Activated T-helper 1 cell treated with anti-CD3 and anti-CD28 coated beads, Interleukin-2, amount 50 U/mL, for 16 hours (primary cell): Measurements from ENCODE around the gene CPD.

Experiments
- DNase-seq, 2 donors: peaks; one replicate each; pipeline ENCODE4 v3.0.0-alpha.2; 2020; ENCODE audit warnings: low read depth in 1 of 2, low spot score in 1 of 2

The CPD gene

DNA sequence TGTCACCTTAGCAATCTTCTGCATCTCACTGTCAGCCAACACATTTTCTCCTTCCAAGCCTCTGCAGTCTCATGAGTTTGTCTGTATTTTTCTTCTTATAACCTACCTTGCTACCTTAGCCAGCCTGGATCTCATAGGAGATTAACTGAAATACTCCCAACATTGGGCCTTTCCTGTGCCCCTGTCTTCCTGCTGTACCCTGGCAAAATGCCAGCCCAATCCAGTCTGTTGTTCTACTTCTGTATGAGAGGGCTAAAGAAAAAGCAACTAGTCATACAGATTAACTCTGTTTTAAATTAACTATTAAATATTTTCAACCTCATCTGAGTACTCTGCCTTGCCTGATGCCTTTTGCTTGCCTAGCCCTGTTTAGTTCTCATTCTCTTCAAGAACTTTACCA, 116.9 kb downstream of the CPD start:
- no peak for DNase-seq

DNA sequence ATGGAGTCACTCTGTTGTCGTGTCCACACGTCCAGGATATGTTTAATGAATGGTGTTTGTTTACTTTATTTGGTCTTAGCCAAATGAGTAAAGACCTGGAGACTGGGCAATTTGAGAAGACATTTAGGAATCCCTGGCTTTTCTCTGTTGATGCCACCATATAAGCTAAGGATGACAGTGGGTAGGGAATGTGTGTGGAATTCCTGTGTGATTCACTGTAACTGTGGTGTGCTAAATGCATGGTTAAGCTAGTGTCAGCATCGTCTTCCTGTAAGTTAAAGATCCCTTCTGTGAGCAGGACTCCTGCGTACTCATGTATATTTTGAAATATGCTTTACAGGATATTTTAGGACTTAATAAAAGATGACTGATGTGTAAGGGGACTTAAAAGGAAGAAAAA, 124.8 kb downstream of the CPD start:
- no peak for DNase-seq

DNA sequence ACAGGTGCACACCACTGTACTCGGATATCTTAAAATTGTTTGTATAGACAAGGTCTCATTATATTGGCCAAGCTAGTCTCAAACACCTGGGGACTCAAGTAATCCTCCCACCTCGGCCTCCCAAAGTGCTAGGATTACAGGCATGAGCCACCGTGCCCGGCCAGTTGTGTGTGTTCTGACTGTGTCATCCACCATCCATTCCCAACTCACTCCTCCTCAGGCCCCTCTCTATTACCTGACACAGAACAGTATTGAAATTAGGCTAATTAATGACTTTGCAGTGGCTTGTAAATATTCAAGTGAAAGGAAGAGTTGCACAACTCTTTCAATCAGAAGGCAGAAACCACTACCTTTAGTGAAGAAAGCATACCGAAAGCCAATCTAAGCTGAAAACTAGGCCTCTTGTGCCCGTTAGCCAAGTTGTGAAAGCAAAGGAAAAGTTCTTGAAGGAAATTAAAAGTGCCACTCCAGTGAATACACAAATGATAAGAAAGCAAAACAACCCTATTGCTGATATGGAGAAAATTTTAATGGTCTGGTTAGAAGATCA, 127.2 kb downstream of the CPD start:
- DNase-seq: no peak

DNA sequence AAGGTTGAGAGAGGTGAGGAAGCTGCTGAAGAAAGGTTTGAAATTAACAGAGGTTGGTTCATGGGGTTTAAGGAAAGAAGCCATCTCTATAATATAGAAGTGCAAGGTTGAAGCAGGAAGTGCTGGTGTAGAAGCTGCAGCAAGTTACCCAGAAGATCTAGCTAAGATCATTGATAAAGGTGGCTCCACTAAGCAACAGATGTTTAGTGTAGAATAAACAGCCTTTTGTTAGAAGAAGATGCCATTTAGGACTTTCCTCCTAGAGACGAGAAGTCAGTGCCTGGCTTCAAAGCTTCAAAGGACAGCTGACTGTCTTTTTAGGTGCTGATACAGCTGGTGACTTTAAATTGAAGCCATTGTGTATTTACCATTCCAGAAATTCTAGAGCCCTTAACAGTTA, 127.8 kb downstream of the CPD start:
- DNase-seq: no peak

DNA sequence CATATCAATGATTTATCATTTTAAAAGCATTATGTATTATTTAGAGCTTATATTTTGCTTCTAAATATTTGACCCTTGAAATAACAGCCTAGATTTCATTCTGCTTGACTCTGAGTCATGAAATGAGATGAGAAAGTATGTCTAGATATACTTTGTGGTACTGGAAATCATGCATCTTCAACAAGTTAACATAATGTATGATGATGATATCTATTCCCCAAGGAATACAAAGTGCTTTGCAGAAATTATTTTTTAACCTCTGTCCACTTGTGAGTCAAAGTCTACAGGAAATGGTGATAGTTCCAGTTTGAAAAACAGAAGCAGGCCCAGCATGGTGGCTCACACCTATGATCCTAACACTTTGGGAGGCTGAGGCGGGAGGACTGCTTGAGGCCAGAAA, 134.6 kb downstream of the CPD start:
- DNase-seq: no peak

DNA sequence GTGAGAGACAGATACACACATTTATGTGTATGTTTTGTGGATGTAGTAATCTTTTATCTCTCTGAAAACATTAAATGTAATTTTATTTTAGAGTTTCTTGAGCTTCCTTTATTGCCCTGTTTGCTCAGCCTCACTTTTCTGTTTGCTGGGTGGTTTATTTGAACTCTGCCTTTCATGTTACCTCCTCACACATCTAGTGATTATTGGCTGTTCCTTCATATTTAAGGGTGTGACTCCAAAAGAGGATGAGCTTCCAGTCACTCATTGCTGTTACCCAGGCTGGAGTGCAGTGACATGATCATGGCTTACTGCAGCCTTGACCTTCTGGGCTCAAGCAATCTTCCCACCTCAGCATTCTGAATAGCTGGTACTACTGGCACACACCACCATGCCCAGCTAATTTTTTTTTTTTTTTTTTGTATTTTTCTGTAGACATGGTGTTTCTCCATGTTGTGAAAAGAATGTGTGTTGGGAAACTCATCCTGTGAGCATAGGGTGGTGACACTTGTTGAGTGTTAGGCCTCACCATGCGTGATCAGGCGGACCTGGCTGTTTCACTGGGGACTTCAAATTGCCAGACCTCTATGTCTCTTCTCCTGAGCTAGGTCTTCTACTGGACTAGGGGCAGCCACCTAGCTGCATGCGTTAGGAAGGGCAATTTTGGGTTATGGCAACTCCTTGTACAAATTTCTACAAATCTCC, 136.3 kb downstream of the CPD start:
- no peak for DNase-seq

DNA sequence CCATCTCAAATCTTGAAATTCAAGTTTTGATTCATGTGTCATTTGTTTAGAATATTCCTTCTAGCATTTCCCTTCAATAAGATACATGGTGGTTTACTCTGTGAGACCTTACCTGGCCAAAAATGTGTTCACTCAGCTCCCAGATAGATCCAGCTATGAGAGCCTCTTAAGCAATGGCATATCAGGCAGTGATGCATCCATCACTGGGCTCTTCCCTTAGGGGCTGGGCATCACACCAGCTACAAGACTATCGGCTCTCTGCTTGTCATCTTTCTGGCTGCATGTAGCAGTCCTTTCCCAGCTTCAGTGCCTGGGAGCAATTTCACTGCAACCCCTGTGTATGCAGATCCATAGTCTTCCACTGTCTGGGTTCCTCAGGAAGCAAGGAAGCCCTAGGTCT, 139.1 kb downstream of the CPD start:
- no peak for DNase-seq

DNA sequence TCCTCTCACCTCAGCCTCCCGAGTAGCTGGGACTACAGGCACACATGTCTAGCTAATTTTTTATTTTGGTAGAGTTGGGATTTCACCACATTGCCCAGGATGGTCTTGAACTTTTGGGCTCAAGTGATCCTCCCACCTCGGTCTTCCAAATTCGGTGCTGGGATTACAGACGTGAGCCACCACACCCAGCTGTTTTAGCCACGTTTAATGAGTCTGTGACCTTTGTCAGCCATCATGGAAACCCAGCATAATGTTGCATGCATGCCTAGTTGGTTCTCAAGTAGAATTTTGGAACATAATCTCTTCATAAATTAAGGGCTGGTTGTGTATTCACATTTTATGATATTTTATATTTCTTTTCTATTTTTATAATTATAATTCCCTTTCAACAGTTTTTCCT, 140.4 kb downstream of the CPD start:
- no peak for DNase-seq
